OCI-LY1 (cell line): ENCODE data around the gene MACROD2.

Source experiments
- H2AFZ ChIP-seq: fragments of 200-600 bp; sonication (generic), shearing (Covaris generic); 2 replicates; pipeline ENCODE4 v1.6.0; 2014; ENCODE audit warnings: antibody characterized with exemption, mild to moderate bottlenecking, low read length
- H3F3A ChIP-seq: fragments of 200-600 bp; sonication (generic), shearing (Covaris generic); 2 replicates; pipeline ENCODE4 v1.6.0; 2014; ENCODE audit warnings: mild to moderate bottlenecking, antibody characterized with exemption, low read length, moderate library complexity; ENCODE audit not compliant: insufficient read depth
- H3K27ac ChIP-seq: fragments of 200-600 bp; sonication (generic); 2 replicates; pipeline ENCODE4 v1.5.1; 2014; ENCODE audit warnings: low read length, mixed run types, mild to moderate bottlenecking, low read depth; ENCODE audit not compliant: poor library complexity, severe bottlenecking
- H3K27me3 ChIP-seq: fragments of 200-600 bp; sonication (generic); 2 replicates; pipeline ENCODE4 v1.6.0; 2014; ENCODE audit warnings: antibody characterized with exemption, mild to moderate bottlenecking, low read length, moderate library complexity; ENCODE audit not compliant: insufficient read depth
- H3K36me3 ChIP-seq: fragments of 200-600 bp; sonication (generic); 2 replicates; pipeline ENCODE4 v1.6.1; 2014; ENCODE audit warnings: mild to moderate bottlenecking, antibody characterized with exemption, low read length, moderate library complexity, mixed read lengths; ENCODE audit not compliant: insufficient read depth
- H3K4me1 ChIP-seq: fragments of 200-600 bp; sonication (generic); 2 replicates; pipeline ENCODE4 v1.5.1; 2014; ENCODE audit warnings: mild to moderate bottlenecking, low read length, moderate library complexity; ENCODE audit not compliant: insufficient read depth, severe bottlenecking
- H3K4me2 ChIP-seq: fragments of 200-600 bp; sonication (generic), shearing (Covaris generic); 2 replicates; pipeline ENCODE4 v1.6.1; 2014; ENCODE audit warnings: low read length
- H3K4me3 ChIP-seq: fragments of 200-600 bp; sonication (generic); 2 replicates; pipeline ENCODE4 v1.5.1; 2014; ENCODE audit warnings: low read length, low read depth, mild to moderate bottlenecking, mixed read lengths; ENCODE audit not compliant: poor library complexity, severe bottlenecking
- H3K79me2 ChIP-seq: fragments of 200-600 bp; shearing (Covaris generic); 2 replicates; pipeline ENCODE4 v1.6.1; 2016; ENCODE audit warnings: mixed run types, low read length, mixed read lengths; ENCODE audit not compliant: insufficient read depth
- H3K9ac ChIP-seq: fragments of 200-600 bp; sonication (generic), shearing (Covaris generic); 2 replicates; pipeline ENCODE4 v1.6.1; 2014; ENCODE audit warnings: mild to moderate bottlenecking, low read length, mixed read lengths
- H3K9me2 ChIP-seq: fragments of 200-600 bp; sonication (generic), shearing (Covaris generic); 2 replicates; pipeline ENCODE4 v1.6.1; 2014; ENCODE audit warnings: low read depth, mild to moderate bottlenecking, low read length, mixed read lengths
- H3K9me3 ChIP-seq: fragments of 200-600 bp; shearing (Covaris generic); 2 replicates; pipeline ENCODE4 v1.6.1; 2014; ENCODE audit warnings: low read length, mixed read lengths
- H4K20me1 ChIP-seq: fragments of 200-600 bp; sonication (generic), shearing (Covaris generic); 2 replicates; pipeline ENCODE4 v1.6.0; 2016; ENCODE audit warnings: mild to moderate bottlenecking, low read length; ENCODE audit not compliant: insufficient read depth
- EZH2 ChIP-seq: fragments of 200-600 bp; sonication (generic), shearing (Covaris generic); IDR thresholded peaks from 2 replicates; pipeline ENCODE4 v1.8.0; 2017; ENCODE audit warnings: borderline replicate concordance, mixed run types, mild to moderate bottlenecking, antibody characterized with exemption, low read length, moderate library complexity, mixed read lengths
- TF ChIP-seq, protein P1 (sequence below): fragments of 200-600 bp; sonication (generic), shearing (Covaris generic); IDR thresholded peaks from 2 replicates; pipeline ENCODE4 v1.5.1; 2017; ENCODE audit warnings: mild to moderate bottlenecking, antibody characterized with exemption, low read length, moderate library complexity, mixed read lengths

Gene MACROD2

DNA sequence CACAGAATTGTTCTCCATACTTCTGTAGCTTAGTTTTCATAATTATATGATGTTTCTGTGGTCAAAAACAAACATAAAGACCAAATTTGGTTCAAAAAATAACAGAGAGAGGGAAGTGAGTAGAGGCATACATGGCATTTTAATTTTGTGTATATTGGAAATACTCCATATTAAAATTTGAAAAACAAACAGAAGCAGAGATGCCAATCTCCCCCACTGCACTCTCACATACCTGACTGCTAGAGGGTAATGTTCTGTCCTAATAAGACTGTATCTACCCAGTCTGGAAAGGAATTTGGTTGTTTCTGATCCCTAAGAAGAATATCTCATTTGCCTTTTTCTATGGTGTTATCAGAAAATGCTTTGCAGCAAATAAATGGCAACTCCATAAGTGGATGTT lies 1301.1 kb downstream of the MACROD2 start:
- Histone ChIP-seq H2AFZ (no peak overlapping the region), H3K27me3 (no peaks in the 10 kb centered on the region), H3F3A (no peaks in the 10 kb centered on the region), H4K20me1 (no peaks in the 10 kb centered on the region), H3K9me3 (no peaks in the 10 kb centered on the region), H3K27ac (no peak overlapping the region), H3K36me3 (no peaks in the 10 kb centered on the region), H3K4me2 (no peak overlapping the region), H3K4me1 (no peaks in the 10 kb centered on the region), H3K4me3 (no peak overlapping the region), H3K9ac (no peak overlapping the region), H3K9me2 (no peaks in the 10 kb centered on the region), H3K79me2 (no peaks in the 10 kb centered on the region)
- TF ChIP-seq, protein P1, sequence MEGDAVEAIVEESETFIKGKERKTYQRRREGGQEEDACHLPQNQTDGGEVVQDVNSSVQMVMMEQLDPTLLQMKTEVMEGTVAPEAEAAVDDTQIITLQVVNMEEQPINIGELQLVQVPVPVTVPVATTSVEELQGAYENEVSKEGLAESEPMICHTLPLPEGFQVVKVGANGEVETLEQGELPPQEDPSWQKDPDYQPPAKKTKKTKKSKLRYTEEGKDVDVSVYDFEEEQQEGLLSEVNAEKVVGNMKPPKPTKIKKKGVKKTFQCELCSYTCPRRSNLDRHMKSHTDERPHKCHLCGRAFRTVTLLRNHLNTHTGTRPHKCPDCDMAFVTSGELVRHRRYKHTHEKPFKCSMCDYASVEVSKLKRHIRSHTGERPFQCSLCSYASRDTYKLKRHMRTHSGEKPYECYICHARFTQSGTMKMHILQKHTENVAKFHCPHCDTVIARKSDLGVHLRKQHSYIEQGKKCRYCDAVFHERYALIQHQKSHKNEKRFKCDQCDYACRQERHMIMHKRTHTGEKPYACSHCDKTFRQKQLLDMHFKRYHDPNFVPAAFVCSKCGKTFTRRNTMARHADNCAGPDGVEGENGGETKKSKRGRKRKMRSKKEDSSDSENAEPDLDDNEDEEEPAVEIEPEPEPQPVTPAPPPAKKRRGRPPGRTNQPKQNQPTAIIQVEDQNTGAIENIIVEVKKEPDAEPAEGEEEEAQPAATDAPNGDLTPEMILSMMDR, result no peak
- no peak for TF ChIP-seq EZH2

DNA sequence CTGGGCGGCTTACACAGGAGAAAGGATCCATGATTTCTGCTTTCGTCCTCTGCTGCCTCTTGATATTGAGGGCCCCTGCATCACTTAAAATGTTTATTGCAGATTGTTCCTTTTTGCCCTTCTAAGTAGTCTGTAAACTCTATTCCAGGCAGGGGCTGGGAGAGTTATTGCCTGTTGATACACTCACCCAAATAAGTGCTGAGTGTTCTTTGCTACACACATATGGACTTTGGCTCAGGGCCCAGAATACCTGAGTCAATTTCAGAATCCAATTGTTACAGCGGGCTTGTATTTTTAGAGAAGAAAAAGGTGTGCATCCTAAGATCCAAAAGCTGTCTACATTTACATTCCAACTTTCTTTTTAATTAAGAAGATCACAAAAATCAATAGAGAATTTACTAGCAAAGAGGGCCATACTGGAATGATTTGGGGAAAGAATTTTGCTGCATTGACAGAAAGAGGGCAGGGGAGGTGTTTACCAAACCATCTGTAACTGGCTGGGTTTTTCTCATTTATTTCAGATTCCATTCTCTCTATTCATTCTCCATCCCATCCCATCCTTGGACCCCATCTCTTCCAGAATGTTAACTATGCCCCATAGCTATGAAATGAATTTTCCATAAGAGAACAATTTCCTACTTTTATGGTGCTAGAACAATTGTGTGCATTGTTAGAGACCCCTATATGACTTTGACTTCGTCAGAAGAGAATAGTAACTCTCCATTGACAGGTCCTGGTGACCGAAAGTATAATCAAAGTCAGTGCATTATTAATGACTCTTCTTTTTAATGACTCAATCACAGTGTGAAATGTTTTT lies 1302.0 kb downstream of the MACROD2 start:
- Histone ChIP-seq H3F3A (no peaks in the 10 kb centered on the region), H3K4me3 (no peak overlapping the region), H3K4me2 (no peak overlapping the region), H3K9me2 (no peaks in the 10 kb centered on the region), H4K20me1 (no peaks in the 10 kb centered on the region), H3K27me3 (no peaks in the 10 kb centered on the region), H2AFZ (no peak overlapping the region), H3K36me3 (no peaks in the 10 kb centered on the region), H3K4me1 (no peaks in the 10 kb centered on the region), H3K79me2 (no peaks in the 10 kb centered on the region), H3K9ac (no peak overlapping the region), H3K9me3 (no peaks in the 10 kb centered on the region), H3K27ac (no peak overlapping the region)
- TF ChIP-seq, protein P1, result no peak
- TF ChIP-seq EZH2, result no peak

DNA sequence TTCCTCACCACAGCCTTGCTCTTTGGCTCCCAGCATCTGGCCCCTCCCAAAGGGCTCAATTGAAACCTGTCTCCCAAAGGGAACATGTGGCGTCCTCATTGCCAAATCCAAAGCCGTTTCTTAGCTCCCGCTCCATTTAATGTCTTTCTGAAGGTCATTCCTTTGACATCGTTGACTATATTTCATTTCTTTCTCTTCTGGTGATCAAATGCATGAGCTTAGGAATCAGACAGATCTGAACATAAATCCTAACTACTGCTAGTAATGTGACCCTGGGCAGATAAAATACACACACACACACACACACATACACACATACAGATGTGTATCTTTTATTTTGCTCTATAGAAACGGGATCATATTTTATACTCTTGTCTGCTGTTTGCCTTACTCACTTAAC lies 1306.8 kb downstream of the MACROD2 start:
- Histone ChIP-seq H3K9me2 (no peaks in the 10 kb centered on the region), H3K4me3 (no peak overlapping the region), H3K36me3 (no peaks in the 10 kb centered on the region), H3K4me2 (no peak overlapping the region), H4K20me1 (no peaks in the 10 kb centered on the region), H3K9me3 (no peaks in the 10 kb centered on the region), H3K79me2 (no peaks in the 10 kb centered on the region), H3K9ac (no peak overlapping the region), H3K27me3 (no peaks in the 10 kb centered on the region), H2AFZ (no peak overlapping the region), H3K27ac (no peak overlapping the region), H3F3A (no peaks in the 10 kb centered on the region), H3K4me1 (no peaks in the 10 kb centered on the region)
- no peak for TF ChIP-seq EZH2
- TF ChIP-seq, protein P1, result no peak
